Uterus (tissue), 4 donors: Measurements from ENCODE around the gene SLC16A12. TPM values are rescaled to one million over a fixed set of nuclear protein-coding genes. Genes with fewer than 3 reads are reported as not detected.

Source experiments
- DNase-seq, 2 donors: peaks; one replicate each; pipeline ENCODE4 v3.0.0-alpha.2; 2019 to 2020
- H3K27ac ChIP-seq, 2 donors: fragments of 200-600 bp; sonication (generic); 1 replicate in 1 of 2; 2 replicates in 1 of 2; pipeline ENCODE4 v1.5.1; 2016 to 2018
- H3K27me3 ChIP-seq, 2 donors: fragments of 200-600 bp; sonication (generic); one replicate each; pipeline ENCODE4 v1.5.1; 2018 to 2019; ENCODE audit warnings: control low read depth in 1 of 2
- H3K36me3 ChIP-seq, 2 donors: fragments of 200-600 bp; sonication (generic); one replicate each; pipeline ENCODE4 v1.5.1; 2019; ENCODE audit warnings: control low read depth in 1 of 2
- H3K4me1 ChIP-seq, 2 donors: fragments of 200-600 bp; sonication (generic); one replicate each; pipeline ENCODE4 v1.5.1; 2018 to 2019; ENCODE audit warnings: control low read depth in 1 of 2
- H3K4me3 ChIP-seq, 2 donors: fragments of 200-600 bp; sonication (generic); 1 replicate in 1 of 2; 2 replicates in 1 of 2; pipeline ENCODE4 v1.5.1; 2018 to 2019; ENCODE audit warnings: mild to moderate bottlenecking in 1 of 2
- H3K9me3 ChIP-seq, 2 donors: fragments of 200-600 bp; sonication (generic); one replicate each; pipeline ENCODE4 v1.5.1; 2019; ENCODE audit warnings: control low read depth in 1 of 2
- CTCF ChIP-seq, 4 experiments: fragments of 200-600 bp in 2 of 4; fragments of 450-650 bp in 2 of 4; sonication (generic) in 2 of 4; IDR thresholded peaks; one replicate each; pipeline ENCODE4 v1.5.1; 2016 to 2019; ENCODE audit warnings: antibody characterized with exemption in 4 of 4, mild to moderate bottlenecking in 2 of 4, moderate library complexity in 1 of 4
- POLR2A ChIP-seq, 2 donors: fragments of 450-650 bp; IDR thresholded peaks; one replicate each; pipeline ENCODE4 v1.6.1; 2016; ENCODE audit warnings: antibody characterized with exemption in 2 of 2, mild to moderate bottlenecking in 1 of 2, moderate library complexity in 1 of 2
- intact Hi-C: fragments of 100-400 bp; cut with DNase I; formaldehyde crosslinking; loops from one replicate; pipeline ENCODE4 v1.15.1; 2023; ENCODE audit warnings: low total_unique reads
- total RNA-seq, 4 donors: library from RNA; depleted of rRNA in 3 of 4; stranded (reverse); fragments of >200 nt in 3 of 4; gene quantifications; one replicate each; pipeline versions ENCODE4 v1.1.0 to v1.2.4, GENCODE V29; 2014 to 2023
- donor health status: DM: yes; HTN: yes; CAD: no.

Gene SLC16A12
- total RNA-seq, 4 donors from 2014 or later: 0.26 to 7.4 (median 0.51) TPM

- H3K4me3 ChIP-seq: no peak overlapping the region
- TF ChIP-seq POLR2A (IDR thresholded peaks at IDR 0.05) (no peak), CTCF (IDR thresholded peaks at IDR 0.05) (no peak)
- no peaks in the 10 kb centered on the region for H3K27me3 ChIP-seq
- no peak for DNase-seq
- no peak overlapping the region for H3K27ac ChIP-seq
- no peaks in the 10 kb centered on the region for H3K4me1 ChIP-seq
- H3K9me3 ChIP-seq: no peaks in the 10 kb centered on the region
- no peaks in the 10 kb centered on the region for H3K36me3 ChIP-seq
- intact Hi-C loops: no loop called here
These were observed 20.5 kb upstream of the SLC16A12 start for GRCh38 chr10:89555688-89556445.

DNA sequence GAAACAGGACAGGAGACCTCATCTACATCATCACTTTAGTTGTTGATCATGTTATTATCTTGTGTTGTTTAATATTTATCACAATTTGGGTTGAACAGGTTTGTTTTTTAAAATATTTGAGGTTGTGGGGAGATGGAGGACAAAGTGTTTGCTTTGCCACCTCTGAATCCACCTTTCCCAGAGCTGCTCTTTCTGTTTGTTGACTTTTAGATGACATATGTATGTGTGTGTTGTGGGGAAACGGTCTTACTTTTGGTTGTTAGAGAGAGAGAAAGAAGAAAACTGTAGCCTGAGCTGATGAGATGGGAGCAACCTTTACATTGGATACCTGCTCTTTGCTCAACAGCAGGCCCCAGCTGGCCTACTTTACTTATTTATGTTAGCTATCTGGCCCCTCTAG is 19.0 kb upstream of the SLC16A12 start:
- intact Hi-C loops: no loop called here

GRCh38 chr10:89553064-89553734 is 17.8 kb upstream of the SLC16A12 start:
- Histone ChIP-seq H3K36me3 (no peaks in the 10 kb centered on the region), H3K9me3 (no peaks in the 10 kb centered on the region), H3K27me3 (no peaks in the 10 kb centered on the region), H3K27ac (peak overlapping the region; percentile 20 to 45), H3K4me3 (no peak overlapping the region), H3K4me1 (no peaks in the 10 kb centered on the region)
- DNase-seq: no peak
- intact Hi-C loops: no loop called here
- TF ChIP-seq POLR2A (IDR thresholded peaks at IDR 0.05) (no peak), CTCF (IDR thresholded peaks at IDR 0.05) (no peak)

More for the DNA sequence above, 19.0 kb upstream of the SLC16A12 start:
- DNase-seq: no peak
- Histone ChIP-seq H3K4me3 (no peak overlapping the region), H3K27me3 (no peaks in the 10 kb centered on the region), H3K4me1 (no peaks in the 10 kb centered on the region), H3K27ac (no peak overlapping the region), H3K36me3 (no peaks in the 10 kb centered on the region), H3K9me3 (no peaks in the 10 kb centered on the region)
- TF ChIP-seq POLR2A (IDR thresholded peaks at IDR 0.05) (no peak), CTCF (IDR thresholded peaks at IDR 0.05) (no peak)

DNA sequence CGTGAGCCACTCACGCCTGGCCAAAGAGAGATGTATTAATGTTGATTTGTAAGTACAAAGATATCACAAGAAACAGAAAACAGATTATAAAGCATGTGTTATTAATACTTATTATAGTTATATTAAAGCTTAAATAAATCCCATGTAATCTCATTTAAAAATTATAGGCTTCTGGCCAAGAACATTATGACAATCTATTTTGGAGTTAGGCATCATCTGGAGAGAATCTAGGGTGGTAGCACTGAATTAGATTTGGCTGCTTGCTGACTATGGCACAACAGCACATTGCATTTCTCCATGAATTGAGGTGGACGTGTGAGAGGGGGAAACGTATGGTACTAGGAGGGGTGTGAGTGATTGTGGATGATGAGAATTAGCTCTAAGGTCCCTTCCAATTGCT is 16.8 kb upstream of the SLC16A12 start:
- intact Hi-C loops: no loop called here
- Histone ChIP-seq H3K36me3 (no peaks in the 10 kb centered on the region), H3K4me3 (no peak overlapping the region), H3K27ac (no peak overlapping the region), H3K4me1 (no peaks in the 10 kb centered on the region), H3K27me3 (no peaks in the 10 kb centered on the region), H3K9me3 (no peaks in the 10 kb centered on the region)
- DNase-seq: no peak
- no peak for TF ChIP-seq POLR2A (IDR thresholded peaks at IDR 0.05)

DNA sequence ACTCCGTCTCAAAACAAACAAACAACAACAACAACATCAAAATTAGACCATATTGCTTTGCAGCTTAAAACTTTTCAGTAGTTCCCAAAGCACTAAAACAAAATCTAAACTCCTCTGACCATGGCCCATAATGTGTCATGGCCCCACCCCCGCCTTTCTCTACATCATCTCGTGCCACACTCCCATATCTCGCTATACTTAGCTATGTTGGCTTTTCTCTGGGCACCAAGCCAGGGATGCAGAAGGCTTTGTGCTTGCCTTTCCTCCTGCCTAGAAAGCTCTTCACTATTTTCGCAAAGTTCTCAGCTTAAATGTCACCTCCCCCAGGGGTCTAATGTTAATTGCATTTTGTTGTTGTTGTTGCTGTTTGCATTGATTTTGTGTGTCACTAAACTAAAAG is 15.1 kb upstream of the SLC16A12 start:
- TF ChIP-seq CTCF (IDR thresholded peaks at IDR 0.05) (no peak), POLR2A (IDR thresholded peaks at IDR 0.05) (no peak)
- H3K27me3 ChIP-seq: no peaks in the 10 kb centered on the region
- intact Hi-C loops: no loop called here
- no peaks in the 10 kb centered on the region for H3K9me3 ChIP-seq
- H3K36me3 ChIP-seq: no peaks in the 10 kb centered on the region
- no peak overlapping the region for H3K27ac ChIP-seq
- no peak overlapping the region for H3K4me3 ChIP-seq
- no peaks in the 10 kb centered on the region for H3K4me1 ChIP-seq
- no peak for DNase-seq
